Gastroesophageal sphincter (tissue), 4 donors: ENCODE results near the gene ZFX. TPM values are rescaled to one million over a fixed set of nuclear protein-coding genes. Genes with fewer than 3 reads are reported as not detected.
A peak's percentile ranks its signal among the peaks of the same experiment; 100 is the strongest.
"Not testable (repeated sequence)": the region's sequence is repeated elsewhere in the genome, so short reads cannot be mapped to it uniquely, and the experiment has no call there.

Source experiments
- ATAC-seq: fragments of 150-250 bp; one replicate; pipeline ENCODE4 v1.9.1; 2016; ENCODE audit warnings: mild to moderate bottlenecking, moderate library complexity
- H3K27ac ChIP-seq, 4 donors: fragments of 200-600 bp; sonication (generic) in 3 of 4; 1 replicate in 3 of 4; 2 replicates in 1 of 4; pipeline ENCODE4 v1.5.1; 2016 to 2019
- H3K27me3 ChIP-seq: fragments of 200-600 bp; sonication (generic); one replicate; pipeline ENCODE4 v1.5.1; 2019
- H3K36me3 ChIP-seq, 2 donors: fragments of 200-600 bp; sonication (generic); one replicate each; pipeline ENCODE4 v1.5.1; 2019; ENCODE audit warnings: control low read depth in 1 of 2
- H3K4me1 ChIP-seq, 3 donors: fragments of 200-600 bp; sonication (generic); 1 replicate in 2 of 3; 2 replicates in 1 of 3; pipeline ENCODE4 v1.5.1; 2016 to 2019; ENCODE audit warnings: control low read depth in 2 of 3
- H3K4me3 ChIP-seq, 2 donors: fragments of 200-600 bp; sonication (generic); one replicate each; pipeline ENCODE4 v1.5.1; 2019; ENCODE audit warnings: mild to moderate bottlenecking in 1 of 2, moderate library complexity in 1 of 2
- H3K9me3 ChIP-seq, 3 donors: fragments of 200-600 bp; sonication (generic); one replicate each; pipeline ENCODE4 v1.5.1; 2017 to 2019; ENCODE audit warnings: control low read depth in 2 of 3
- CTCF ChIP-seq, 4 experiments: fragments of 200-600 bp in 2 of 4; fragments of 450-650 bp in 2 of 4; sonication (generic) in 1 of 4; IDR thresholded peaks; one replicate each; pipeline ENCODE4 v1.5.1; 2017 to 2019; ENCODE audit warnings: antibody characterized with exemption in 4 of 4, mild to moderate bottlenecking in 2 of 4, moderate library complexity in 2 of 4
- EP300 ChIP-seq: sonication (generic); formaldehyde crosslinking; IDR thresholded peaks from one replicate; pipeline ENCODE4 v1.6.1; 2017; ENCODE audit warnings: antibody characterized with exemption, mild to moderate bottlenecking
- POLR2A ChIP-seq, 2 donors: fragments of 450-650 bp; IDR thresholded peaks; one replicate each; pipeline ENCODE4 v1.6.1; 2017; ENCODE audit warnings: antibody characterized with exemption in 2 of 2, mild to moderate bottlenecking in 2 of 2, moderate library complexity in 1 of 2
- POLR2AphosphoS5 ChIP-seq: sonication (generic); formaldehyde crosslinking; IDR thresholded peaks from one replicate; pipeline ENCODE4 v1.6.1; 2017; ENCODE audit warnings: antibody characterized with exemption
- WGBS, 2 donors: methylation state at CpG; one replicate each; pipeline ENCODE4 v1.1.5; 2018; ENCODE audit warnings: low coverage in 1 of 2; 5-methylcytosine and 5-hydroxymethylcytosine counted together
- total RNA-seq, 4 donors: library from RNA; depleted of rRNA; stranded (reverse); fragments of >200 nt; gene quantifications; one replicate each; pipeline ENCODE4 v1.1.0, GENCODE V29; 2016

ZFX gene
- total RNA-seq, 4 donors from 2014 or later: 59.6 to 94.3 (median 63.1) TPM

- H3K27ac ChIP-seq: no peak overlapping the region
Measured at GRCh38 chrX:24137192-24137591, 12.3 kb upstream of the ZFX start.

GRCh38 chrX:24143982-24144381 is 5.5 kb upstream of the ZFX start:
- H3K27me3 ChIP-seq, H3K4me3 ChIP-seq, H3K27ac ChIP-seq, ATAC-seq, H3K36me3 ChIP-seq, H3K9me3 ChIP-seq: not testable (repeated sequence)
- WGBS, 2 donors: 93% methylated on average over 2 to 5 of the region's 6 CpGs
- H3K4me1 ChIP-seq: peaks cover 0 to 36% (median 5%) of the 10 kb centered on the region in 3 donors

More at GRCh38 chrX:24137192-24137591, 12.3 kb upstream of the ZFX start:
- Histone ChIP-seq H3K36me3 (no peaks in the 10 kb centered on the region), H3K27me3 (no peaks in the 10 kb centered on the region), H3K9me3 (no peaks in the 10 kb centered on the region), H3K4me1 (no peaks in the 10 kb centered on the region), H3K4me3 (no peak overlapping the region)
- no peak for TF ChIP-seq CTCF (IDR thresholded peaks at IDR 0.05)
- no peak for TF ChIP-seq EP300
- TF ChIP-seq POLR2A (IDR thresholded peaks at IDR 0.05): no peak
- no peak for TF ChIP-seq POLR2AphosphoS5
- ATAC-seq: no peak

- H3K9me3 ChIP-seq: no peaks in the 10 kb centered on the region
- no peak overlapping the region for H3K4me3 ChIP-seq
- peaks cover 0 to 36% (median 5%) of the 10 kb centered on the region in 3 donors for H3K4me1 ChIP-seq
- no peak overlapping the region for H3K27ac ChIP-seq
- no peaks in the 10 kb centered on the region for H3K36me3 ChIP-seq
- H3K27me3 ChIP-seq: no peaks in the 10 kb centered on the region
- TF ChIP-seq POLR2AphosphoS5: no peak
- no peak for TF ChIP-seq POLR2A (IDR thresholded peaks at IDR 0.05)
- WGBS, 2 donors: 94 to 98% methylated on average over 2 to 6 of the region's 6 CpGs
- no peak for ATAC-seq
Measured at GRCh38 chrX:24144528-24144927, 5.0 kb upstream of the ZFX start.

GRCh38 chrX:24145303-24146186 is 4.0 kb upstream of the ZFX start:
- H3K9me3 ChIP-seq: no peaks in the 10 kb centered on the region
- no peak for ATAC-seq
- no peak overlapping the region for H3K4me3 ChIP-seq
- H3K36me3 ChIP-seq: no peaks in the 10 kb centered on the region
- H3K4me1 ChIP-seq: peaks cover 0 to 36% (median 5%) of the 10 kb centered on the region in 3 donors
- WGBS, 2 donors: 54 to 58% methylated on average over 3 to 4 of the region's 4 CpGs
- peak overlapping the region; percentile 96 to 100 (median 100) for H3K27ac ChIP-seq
- peak; percentile 24 for TF ChIP-seq POLR2AphosphoS5
- TF ChIP-seq CTCF (IDR thresholded peaks at IDR 0.05): no peak
- no peaks in the 10 kb centered on the region for H3K27me3 ChIP-seq

GRCh38 chrX:24146283-24146949 is 3.1 kb upstream of the ZFX start:
- H3K27ac ChIP-seq: peak overlapping the region; percentile 96 to 100 (median 100)
- H3K4me1 ChIP-seq: peaks cover 0 to 40% (median 7%) of the 10 kb centered on the region in 3 donors
- H3K36me3 ChIP-seq: no peaks in the 10 kb centered on the region
- no peaks in the 10 kb centered on the region for H3K9me3 ChIP-seq
- TF ChIP-seq EP300 (no peak), POLR2A (IDR thresholded peaks at IDR 0.05) (no peak)
- ATAC-seq: no peak
- peak overlapping the region in 1 of 2 donors; percentile 18 for H3K4me3 ChIP-seq
- H3K27me3 ChIP-seq: no peaks in the 10 kb centered on the region
- WGBS, 2 donors: 10 to 14% methylated on average over 5 of the region's 6 CpGs

GRCh38 chrX:24147165-24147564 is 2.4 kb upstream of the ZFX start:
- H3K4me1 ChIP-seq: peaks cover 0 to 48% (median 10%) of the 10 kb centered on the region in 3 donors

More at GRCh38 chrX:24147165-24147564, 2.4 kb upstream of the ZFX start:
- Histone ChIP-seq H3K4me3 (no peak overlapping the region), H3K27me3 (no peaks in the 10 kb centered on the region), H3K9me3 (no peaks in the 10 kb centered on the region), H3K27ac (peak overlapping the region; percentile 96 to 100 (median 100)), H3K36me3 (no peaks in the 10 kb centered on the region)
- ATAC-seq: no peak
- no peak for TF ChIP-seq EP300
- TF ChIP-seq POLR2A (IDR thresholded peaks at IDR 0.05): no peak
- TF ChIP-seq POLR2AphosphoS5: no peak
